ENCODE measurements around the gene UNC93A.
"Not testable (repeated sequence)": the region's sequence is repeated elsewhere in the genome, so short reads cannot be mapped to it uniquely, and the experiment has no call there.

Gene UNC93A

GRCh38 chr6:167255918-167256553, 35.1 kb upstream of the UNC93A start:
- TF ChIP-seq POLR2A (IDR thresholded peaks at IDR 0.05; ENCODE audit: low read depth, low read length) (no peak), POLR2AphosphoS5 (IDR thresholded peaks at IDR 0.05; ENCODE audit: low read depth, low read length) (no peak), TAF1 (IDR thresholded peaks at IDR 0.05; ENCODE audit: borderline replicate concordance, low read depth, low read length) (no peak)
- FAIRE-seq (no peak), DNase-seq (ENCODE audit: insufficient read length) (no peak)

GRCh38 chr6:167258646-167259045, 32.5 kb upstream of the UNC93A start:
- TF ChIP-seq TAF1 (IDR thresholded peaks at IDR 0.05; ENCODE audit: borderline replicate concordance, low read depth, low read length): no peak
- no peak for TF ChIP-seq POLR2A (IDR thresholded peaks at IDR 0.05; ENCODE audit: low read depth, low read length)
- no peak for TF ChIP-seq POLR2AphosphoS5 (IDR thresholded peaks at IDR 0.05; ENCODE audit: low read depth, low read length)
- no peak for FAIRE-seq
- DNase-seq (ENCODE audit: insufficient read length): no peak

GRCh38 chr6:167266057-167266829, 24.9 kb upstream of the UNC93A start:
- DNase-seq (ENCODE audit: insufficient read length); FAIRE-seq: not testable (repeated sequence)

- FAIRE-seq: no peak
- DNase-seq (ENCODE audit: insufficient read length): no peak
- TF ChIP-seq TAF1 (IDR thresholded peaks at IDR 0.05; ENCODE audit: borderline replicate concordance, low read depth, low read length) (no peak), POLR2A (IDR thresholded peaks at IDR 0.05; ENCODE audit: low read depth, low read length) (no peak)
These were observed 24.1 kb upstream of the UNC93A start for GRCh38 chr6:167266830-167267555.

GRCh38 chr6:167267556-167267898, 23.6 kb upstream of the UNC93A start:
- not testable (repeated sequence) for FAIRE-seq; DNase-seq (ENCODE audit: insufficient read length)

GRCh38 chr6:167267921-167268401, 23.2 kb upstream of the UNC93A start:
- TF ChIP-seq POLR2A (IDR thresholded peaks at IDR 0.05; ENCODE audit: low read depth, low read length): no peak
- no peak for TF ChIP-seq TAF1 (IDR thresholded peaks at IDR 0.05; ENCODE audit: borderline replicate concordance, low read depth, low read length)
- no peak for TF ChIP-seq POLR2AphosphoS5 (IDR thresholded peaks at IDR 0.05; ENCODE audit: low read depth, low read length)
- DNase-seq (ENCODE audit: insufficient read length): no peak
- FAIRE-seq: no peak

GRCh38 chr6:167268683-167269280, 22.3 kb upstream of the UNC93A start:
- DNase-seq (ENCODE audit: insufficient read length): no peak
- TF ChIP-seq TAF1 (IDR thresholded peaks at IDR 0.05; ENCODE audit: borderline replicate concordance, low read depth, low read length): no peak
- no peak for TF ChIP-seq POLR2AphosphoS5 (IDR thresholded peaks at IDR 0.05; ENCODE audit: low read depth, low read length)
- TF ChIP-seq POLR2A (IDR thresholded peaks at IDR 0.05; ENCODE audit: low read depth, low read length): no peak
- no peak for FAIRE-seq

GRCh38 chr6:167270499-167271311, 20.4 kb upstream of the UNC93A start:
- DNase-seq (ENCODE audit: insufficient read length): no peak

GRCh38 chr6:167272151-167272550, 19.0 kb upstream of the UNC93A start:
- TF ChIP-seq POLR2AphosphoS5 (IDR thresholded peaks at IDR 0.05; ENCODE audit: low read depth, low read length) (no peak), TAF1 (IDR thresholded peaks at IDR 0.05; ENCODE audit: borderline replicate concordance, low read depth, low read length) (no peak), POLR2A (IDR thresholded peaks at IDR 0.05; ENCODE audit: low read depth, low read length) (no peak)
- no peak for FAIRE-seq
- no peak for DNase-seq (ENCODE audit: insufficient read length)

More at GRCh38 chr6:167270499-167271311, 20.4 kb upstream of the UNC93A start:
- FAIRE-seq: no peak
- no peak for TF ChIP-seq TAF1 (IDR thresholded peaks at IDR 0.05; ENCODE audit: borderline replicate concordance, low read depth, low read length)
- no peak for TF ChIP-seq POLR2AphosphoS5 (IDR thresholded peaks at IDR 0.05; ENCODE audit: low read depth, low read length)

GRCh38 chr6:167272696-167273379, 18.3 kb upstream of the UNC93A start:
- DNase-seq (ENCODE audit: insufficient read length) (no peak), FAIRE-seq (no peak)
- TF ChIP-seq TAF1 (IDR thresholded peaks at IDR 0.05; ENCODE audit: borderline replicate concordance, low read depth, low read length) (no peak), POLR2AphosphoS5 (IDR thresholded peaks at IDR 0.05; ENCODE audit: low read depth, low read length) (no peak), POLR2A (IDR thresholded peaks at IDR 0.05; ENCODE audit: low read depth, low read length) (no peak)

- no peak for TF ChIP-seq POLR2A (IDR thresholded peaks at IDR 0.05; ENCODE audit: low read depth, low read length)
- FAIRE-seq (no peak), DNase-seq (ENCODE audit: insufficient read length) (no peak)
These were observed 16.8 kb upstream of the UNC93A start for GRCh38 chr6:167274270-167274669.
